GM12878 (cell line): ENCODE data around the gene WWC2. TPM values are rescaled to one million over a fixed set of nuclear protein-coding genes. Genes with fewer than 3 reads are reported as not detected.
A peak's percentile ranks its signal among the peaks of the same experiment; 100 is the strongest.

Experiments
- CBFB ChIP-seq: IDR thresholded peaks from 2 replicates; pipeline ENCODE4 v1.6.1; 2016; ENCODE audit warnings: antibody characterized with exemption, low read depth
- CHD1 ChIP-seq: IDR thresholded peaks from 2 replicates; pipeline ENCODE4 v1.6.1; 2012; ENCODE audit warnings: low read depth, low read length, improper control_type of control experiment
- CREB1 ChIP-seq: IDR thresholded peaks from 2 replicates; pipeline ENCODE4 v1.6.1; 2012; ENCODE audit warnings: low read depth, mild to moderate bottlenecking, inconsistent platforms
- CREM ChIP-seq: IDR thresholded peaks from 2 replicates; pipeline ENCODE4 v1.6.1; 2014; ENCODE audit warnings: antibody characterized with exemption, low read depth
- FOXK2 ChIP-seq: fragments of 450-650 bp; IDR thresholded peaks from 2 replicates; pipeline ENCODE4 v1.6.1; 2017; ENCODE audit warnings: mild to moderate bottlenecking, moderate library complexity
- GABPA ChIP-seq: IDR thresholded peaks from 2 replicates; pipeline ENCODE4 v1.6.1; 2014; ENCODE audit warnings: antibody characterized with exemption, low read depth, mild to moderate bottlenecking, inconsistent platforms
- GATAD2B ChIP-seq: fragments of 450-650 bp; conservative IDR thresholded peaks from 2 replicates; pipeline ENCODE4 v1.6.1; 2017; ENCODE audit warnings: low read depth, mild to moderate bottlenecking, moderate library complexity
- HCFC1 ChIP-seq: fragments of 150-350 bp; IDR thresholded peaks from 2 replicates; pipeline ENCODE4 v1.6.1; 2014; ENCODE audit warnings: low read length
- JUNB ChIP-seq: IDR thresholded peaks from 2 replicates; pipeline ENCODE4 v1.6.1; 2016; ENCODE audit warnings: antibody characterized with exemption, mild to moderate bottlenecking
- MYC ChIP-seq: IDR thresholded peaks from 2 replicates; pipeline ENCODE4 v1.6.1; 2011; ENCODE audit warnings: mild to moderate bottlenecking, low read length, moderate library complexity, inconsistent platforms; ENCODE audit not compliant: insufficient read depth, insufficient replicate concordance, insufficient read length, severe bottlenecking
- PAX8 ChIP-seq: fragments of 450-650 bp; IDR thresholded peaks from 2 replicates; pipeline ENCODE4 v1.6.1; 2017; ENCODE audit warnings: mild to moderate bottlenecking, moderate library complexity
- POLR2A ChIP-seq: IDR thresholded peaks from 2 replicates; pipeline ENCODE4 v1.6.1; 2011; ENCODE audit warnings: low read depth, mild to moderate bottlenecking, low read length
- POLR2AphosphoS2 ChIP-seq: IDR thresholded peaks from 2 replicates; pipeline ENCODE4 v1.6.1; 2011; ENCODE audit warnings: low read depth, mild to moderate bottlenecking, low read length, improper control_type of control experiment, moderate library complexity
- RAD21 ChIP-seq: IDR thresholded peaks from 2 replicates; pipeline ENCODE4 v1.6.1; 2011; ENCODE audit warnings: mild to moderate bottlenecking, low read depth, low read length, moderate library complexity; ENCODE audit not compliant: insufficient read depth
- SMARCA5 ChIP-seq: fragments of 450-650 bp; IDR thresholded peaks from 2 replicates; pipeline ENCODE4 v1.6.1; 2017; ENCODE audit warnings: mild to moderate bottlenecking
- TARDBP ChIP-seq: IDR thresholded peaks from 2 replicates; pipeline ENCODE4 v1.6.1; 2016; ENCODE audit warnings: borderline replicate concordance
- YY1 ChIP-seq: IDR thresholded peaks from 2 replicates; pipeline ENCODE4 v1.6.1; 2011; ENCODE audit warnings: low read depth, mild to moderate bottlenecking, low read length
- ZBED1 ChIP-seq: IDR thresholded peaks from 2 replicates; pipeline ENCODE4 v1.6.1; 2016; ENCODE audit warnings: borderline replicate concordance
- polyA plus RNA-seq, 11 experiments: library from polyadenylated mRNA; depleted of rRNA in 4 of 11; unstranded in 6 of 11; stranded (reverse) in 5 of 11; fragments of >200 nt; fragmentation: Nextera tagmentation in 4 of 11; fragmentation: Illumina TruSeq in 1 of 11; extraction: Ambion mirVana in 4 of 11; extraction: Trizol in 1 of 11; gene quantifications; 1 replicate in 1 of 11; 2 replicates in 10 of 11; pipeline versions ENCODE4 v1.2.1 to v1.2.3, GENCODE V29; 2011 to 2016; ENCODE audit warnings: inconsistent platforms in 2 of 11, missing spikeins in 2 of 11, low read depth in 1 of 11
- total RNA-seq, 4 experiments: library from RNA; depleted of rRNA in 3 of 4; stranded (reverse); fragments of >200 nt in 3 of 4; fragmentation: Illumina TruSeq in 1 of 4; extraction: Trizol in 1 of 4; gene quantifications; 2 replicates each; pipeline versions ENCODE4 v1.2.1 to v1.2.3, GENCODE V29; 2013 to 2021
- TF ChIP-seq, protein P1 (sequence below): IDR thresholded peaks from 2 replicates; pipeline ENCODE4 v1.6.1; 2012; ENCODE audit warnings: mild to moderate bottlenecking, low read depth, low read length
- TF ChIP-seq, protein P2 (sequence below): fragments of 450-650 bp; IDR thresholded peaks from 2 replicates; pipeline ENCODE4 v1.6.1; 2017; ENCODE audit warnings: antibody characterized with exemption, mild to moderate bottlenecking, moderate library complexity
- TF ChIP-seq, protein P3 (sequence below): fragments of 450-650 bp; IDR thresholded peaks from 2 replicates; pipeline ENCODE4 v1.6.1; 2016; ENCODE audit warnings: mild to moderate bottlenecking
- TF ChIP-seq, protein P4 (sequence below): IDR thresholded peaks from 2 replicates; pipeline ENCODE4 v1.6.1; 2011; ENCODE audit warnings: low read depth, mild to moderate bottlenecking, low read length, moderate library complexity, borderline replicate concordance; ENCODE audit errors: extremely low read depth

WWC2 gene
- total and polyA plus RNA-seq, 10 of the 15 experiments (the other 5 are each of a cell fraction or from before 2014, with no cell fraction given) = 0.02 to 0.72 (median 0.06) TPM; not detected in 3

DNA sequence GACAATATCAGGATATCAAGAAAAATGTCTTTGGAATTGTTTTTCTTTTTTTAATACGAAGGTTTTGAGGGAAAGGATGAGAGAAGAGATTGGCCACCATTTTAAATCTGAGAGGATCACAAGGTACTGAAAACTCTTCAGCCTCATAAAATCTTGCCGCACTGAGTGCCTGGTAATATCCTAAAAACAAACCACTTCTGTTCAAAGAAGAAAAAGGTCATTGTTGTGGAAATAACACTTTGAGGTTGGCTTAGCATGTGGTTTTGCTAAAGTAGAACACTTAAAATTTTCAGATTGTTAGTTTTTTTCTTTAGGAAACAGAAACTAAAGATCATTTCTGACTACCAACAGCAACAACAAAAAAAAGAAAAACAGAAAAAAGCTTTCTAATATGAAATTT, 222.0 kb downstream of the WWC2 start (continued):
- TF ChIP-seq, protein P1, sequence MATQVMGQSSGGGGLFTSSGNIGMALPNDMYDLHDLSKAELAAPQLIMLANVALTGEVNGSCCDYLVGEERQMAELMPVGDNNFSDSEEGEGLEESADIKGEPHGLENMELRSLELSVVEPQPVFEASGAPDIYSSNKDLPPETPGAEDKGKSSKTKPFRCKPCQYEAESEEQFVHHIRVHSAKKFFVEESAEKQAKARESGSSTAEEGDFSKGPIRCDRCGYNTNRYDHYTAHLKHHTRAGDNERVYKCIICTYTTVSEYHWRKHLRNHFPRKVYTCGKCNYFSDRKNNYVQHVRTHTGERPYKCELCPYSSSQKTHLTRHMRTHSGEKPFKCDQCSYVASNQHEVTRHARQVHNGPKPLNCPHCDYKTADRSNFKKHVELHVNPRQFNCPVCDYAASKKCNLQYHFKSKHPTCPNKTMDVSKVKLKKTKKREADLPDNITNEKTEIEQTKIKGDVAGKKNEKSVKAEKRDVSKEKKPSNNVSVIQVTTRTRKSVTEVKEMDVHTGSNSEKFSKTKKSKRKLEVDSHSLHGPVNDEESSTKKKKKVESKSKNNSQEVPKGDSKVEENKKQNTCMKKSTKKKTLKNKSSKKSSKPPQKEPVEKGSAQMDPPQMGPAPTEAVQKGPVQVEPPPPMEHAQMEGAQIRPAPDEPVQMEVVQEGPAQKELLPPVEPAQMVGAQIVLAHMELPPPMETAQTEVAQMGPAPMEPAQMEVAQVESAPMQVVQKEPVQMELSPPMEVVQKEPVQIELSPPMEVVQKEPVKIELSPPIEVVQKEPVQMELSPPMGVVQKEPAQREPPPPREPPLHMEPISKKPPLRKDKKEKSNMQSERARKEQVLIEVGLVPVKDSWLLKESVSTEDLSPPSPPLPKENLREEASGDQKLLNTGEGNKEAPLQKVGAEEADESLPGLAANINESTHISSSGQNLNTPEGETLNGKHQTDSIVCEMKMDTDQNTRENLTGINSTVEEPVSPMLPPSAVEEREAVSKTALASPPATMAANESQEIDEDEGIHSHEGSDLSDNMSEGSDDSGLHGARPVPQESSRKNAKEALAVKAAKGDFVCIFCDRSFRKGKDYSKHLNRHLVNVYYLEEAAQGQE = no peak
- TF ChIP-seq, protein P2, sequence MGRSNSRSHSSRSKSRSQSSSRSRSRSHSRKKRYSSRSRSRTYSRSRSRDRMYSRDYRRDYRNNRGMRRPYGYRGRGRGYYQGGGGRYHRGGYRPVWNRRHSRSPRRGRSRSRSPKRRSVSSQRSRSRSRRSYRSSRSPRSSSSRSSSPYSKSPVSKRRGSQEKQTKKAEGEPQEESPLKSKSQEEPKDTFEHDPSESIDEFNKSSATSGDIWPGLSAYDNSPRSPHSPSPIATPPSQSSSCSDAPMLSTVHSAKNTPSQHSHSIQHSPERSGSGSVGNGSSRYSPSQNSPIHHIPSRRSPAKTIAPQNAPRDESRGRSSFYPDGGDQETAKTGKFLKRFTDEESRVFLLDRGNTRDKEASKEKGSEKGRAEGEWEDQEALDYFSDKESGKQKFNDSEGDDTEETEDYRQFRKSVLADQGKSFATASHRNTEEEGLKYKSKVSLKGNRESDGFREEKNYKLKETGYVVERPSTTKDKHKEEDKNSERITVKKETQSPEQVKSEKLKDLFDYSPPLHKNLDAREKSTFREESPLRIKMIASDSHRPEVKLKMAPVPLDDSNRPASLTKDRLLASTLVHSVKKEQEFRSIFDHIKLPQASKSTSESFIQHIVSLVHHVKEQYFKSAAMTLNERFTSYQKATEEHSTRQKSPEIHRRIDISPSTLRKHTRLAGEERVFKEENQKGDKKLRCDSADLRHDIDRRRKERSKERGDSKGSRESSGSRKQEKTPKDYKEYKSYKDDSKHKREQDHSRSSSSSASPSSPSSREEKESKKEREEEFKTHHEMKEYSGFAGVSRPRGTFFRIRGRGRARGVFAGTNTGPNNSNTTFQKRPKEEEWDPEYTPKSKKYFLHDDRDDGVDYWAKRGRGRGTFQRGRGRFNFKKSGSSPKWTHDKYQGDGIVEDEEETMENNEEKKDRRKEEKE = no peak
- TF ChIP-seq, protein P3, sequence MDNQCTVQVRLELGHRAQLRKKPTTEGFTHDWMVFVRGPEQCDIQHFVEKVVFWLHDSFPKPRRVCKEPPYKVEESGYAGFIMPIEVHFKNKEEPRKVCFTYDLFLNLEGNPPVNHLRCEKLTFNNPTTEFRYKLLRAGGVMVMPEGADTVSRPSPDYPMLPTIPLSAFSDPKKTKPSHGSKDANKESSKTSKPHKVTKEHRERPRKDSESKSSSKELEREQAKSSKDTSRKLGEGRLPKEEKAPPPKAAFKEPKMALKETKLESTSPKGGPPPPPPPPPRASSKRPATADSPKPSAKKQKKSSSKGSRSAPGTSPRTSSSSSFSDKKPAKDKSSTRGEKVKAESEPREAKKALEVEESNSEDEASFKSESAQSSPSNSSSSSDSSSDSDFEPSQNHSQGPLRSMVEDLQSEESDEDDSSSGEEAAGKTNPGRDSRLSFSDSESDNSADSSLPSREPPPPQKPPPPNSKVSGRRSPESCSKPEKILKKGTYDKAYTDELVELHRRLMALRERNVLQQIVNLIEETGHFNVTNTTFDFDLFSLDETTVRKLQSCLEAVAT = peak; percentile 53; the same call in 1 of the 2 replicates
- no peak for TF ChIP-seq MYC
- TF ChIP-seq CREB1 = no peak
- no peak for TF ChIP-seq RAD21
- no peak for TF ChIP-seq GABPA
- TF ChIP-seq PAX8 = no peak
- no peak for TF ChIP-seq YY1
- no peak for TF ChIP-seq HCFC1
- TF ChIP-seq, protein P4, sequence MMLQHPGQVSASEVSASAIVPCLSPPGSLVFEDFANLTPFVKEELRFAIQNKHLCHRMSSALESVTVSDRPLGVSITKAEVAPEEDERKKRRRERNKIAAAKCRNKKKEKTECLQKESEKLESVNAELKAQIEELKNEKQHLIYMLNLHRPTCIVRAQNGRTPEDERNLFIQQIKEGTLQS = no peak
- TF ChIP-seq SMARCA5 = no peak
- TF ChIP-seq TARDBP = no peak
- TF ChIP-seq POLR2AphosphoS2 = no peak
- no peak for TF ChIP-seq CBFB
- no peak for TF ChIP-seq FOXK2
- TF ChIP-seq GATAD2B = no peak
- TF ChIP-seq ZBED1 = no peak
- TF ChIP-seq POLR2A = no peak
- no peak for TF ChIP-seq CREM
- no peak for TF ChIP-seq CHD1
- no peak for TF ChIP-seq JUNB
